GM19240 (cell line): ENCODE measurements around the gene ACTR1B.
"Not testable (repeated sequence)": the region's sequence is repeated elsewhere in the genome, so short reads cannot be mapped to it uniquely, and the experiment has no call there.

ENCODE experiments used
- DNase-seq: peaks from one replicate; pipeline ENCODE4 v3.0.0; 2011; ENCODE audit warnings: low spot score; ENCODE audit not compliant: insufficient read length

ACTR1B gene

GRCh38 chr2:97688062-97688827, 24.4 kb upstream of the ACTR1B start:
- no peak for DNase-seq

GRCh38 chr2:97687235-97687634, 23.4 kb upstream of the ACTR1B start:
- DNase-seq = not testable (repeated sequence)

GRCh38 chr2:97678298-97678697, 14.5 kb upstream of the ACTR1B start:
- DNase-seq = no peak

GRCh38 chr2:97677480-97677879, 13.6 kb upstream of the ACTR1B start:
- no peak for DNase-seq

GRCh38 chr2:97676620-97677019, 12.8 kb upstream of the ACTR1B start:
- no peak for DNase-seq

- DNase-seq = no peak
Observed at GRCh38 chr2:97675430-97676113, 11.7 kb upstream of the ACTR1B start.

- no peak for DNase-seq
Observed at GRCh38 chr2:97673915-97674283, 10.1 kb upstream of the ACTR1B start.

- DNase-seq = no peak
Observed at GRCh38 chr2:97673182-97673914, 9.5 kb upstream of the ACTR1B start.

- DNase-seq = not testable (repeated sequence)
Observed at GRCh38 chr2:97672606-97673140, 8.8 kb upstream of the ACTR1B start.

- no peak for DNase-seq
Observed at GRCh38 chr2:97671526-97671925, 7.7 kb upstream of the ACTR1B start.

GRCh38 chr2:97670471-97670870, 6.6 kb upstream of the ACTR1B start:
- DNase-seq = no peak

GRCh38 chr2:97669448-97669847, 5.6 kb upstream of the ACTR1B start, which contains the start of gene C2orf92:
C2orf92 (plus strand) TSS chr2:97669713; CDS start chr2:97669789, 76 bp downstream.
- no peak for DNase-seq

- DNase-seq = no peak
Observed at GRCh38 chr2:97664636-97664970, 759 bp upstream of the ACTR1B start.

GRCh38 chr2:97663626-97663961, 250 bp downstream of the ACTR1B start:
- DNase-seq = no peak

GRCh38 chr2:97662895-97663625, 784 bp downstream of the ACTR1B start:
- DNase-seq = peak; percentile 73

- no peak for DNase-seq
Observed at GRCh38 chr2:97662386-97662894, 1.4 kb downstream of the ACTR1B start.

- DNase-seq = no peak
Observed at GRCh38 chr2:97661927-97662326, 1.9 kb downstream of the ACTR1B start.

- no peak for DNase-seq
Observed at GRCh38 chr2:97660775-97661389, 3.0 kb downstream of the ACTR1B start.

GRCh38 chr2:97660044-97660774, 3.6 kb downstream of the ACTR1B start:
- DNase-seq = no peak
